Uterus (tissue), 4 donors: ENCODE results near the gene FCF1. TPM values are rescaled to one million over a fixed set of nuclear protein-coding genes. Genes with fewer than 3 reads are reported as not detected.

ENCODE experiments used
- DNase-seq, 2 donors: peaks; one replicate each; pipeline ENCODE4 v3.0.0-alpha.2; 2019 to 2020
- H3K27ac ChIP-seq, 2 donors: fragments of 200-600 bp; sonication (generic); 1 replicate in 1 of 2; 2 replicates in 1 of 2; pipeline ENCODE4 v1.5.1; 2016 to 2018
- H3K27me3 ChIP-seq, 2 donors: fragments of 200-600 bp; sonication (generic); one replicate each; pipeline ENCODE4 v1.5.1; 2018 to 2019; ENCODE audit warnings: control low read depth in 1 of 2
- H3K36me3 ChIP-seq, 2 donors: fragments of 200-600 bp; sonication (generic); one replicate each; pipeline ENCODE4 v1.5.1; 2019; ENCODE audit warnings: control low read depth in 1 of 2
- H3K4me1 ChIP-seq, 2 donors: fragments of 200-600 bp; sonication (generic); one replicate each; pipeline ENCODE4 v1.5.1; 2018 to 2019; ENCODE audit warnings: control low read depth in 1 of 2
- H3K4me3 ChIP-seq, 2 donors: fragments of 200-600 bp; sonication (generic); 1 replicate in 1 of 2; 2 replicates in 1 of 2; pipeline ENCODE4 v1.5.1; 2018 to 2019; ENCODE audit warnings: mild to moderate bottlenecking in 1 of 2
- H3K9me3 ChIP-seq, 2 donors: fragments of 200-600 bp; sonication (generic); one replicate each; pipeline ENCODE4 v1.5.1; 2019; ENCODE audit warnings: control low read depth in 1 of 2
- POLR2A ChIP-seq, 2 donors: fragments of 450-650 bp; IDR thresholded peaks; one replicate each; pipeline ENCODE4 v1.6.1; 2016; ENCODE audit warnings: antibody characterized with exemption in 2 of 2, mild to moderate bottlenecking in 1 of 2, moderate library complexity in 1 of 2
- intact Hi-C: fragments of 100-400 bp; cut with DNase I; formaldehyde crosslinking; loops from one replicate; pipeline ENCODE4 v1.15.1; 2023; ENCODE audit warnings: low total_unique reads
- total RNA-seq, 4 donors: library from RNA; depleted of rRNA in 3 of 4; stranded (reverse); fragments of >200 nt in 3 of 4; gene quantifications; one replicate each; pipeline versions ENCODE4 v1.1.0 to v1.2.4, GENCODE V29; 2014 to 2023
- TF ChIP-seq, protein P1 (sequence below), 4 experiments: fragments of 200-600 bp in 2 of 4; fragments of 450-650 bp in 2 of 4; sonication (generic) in 2 of 4; IDR thresholded peaks; one replicate each; pipeline ENCODE4 v1.5.1; 2016 to 2019; ENCODE audit warnings: antibody characterized with exemption in 4 of 4, mild to moderate bottlenecking in 2 of 4, moderate library complexity in 1 of 4
- donor health status: DM: yes; HTN: yes; CAD: no.

FCF1 gene
- total RNA-seq, 4 donors from 2014 or later: 6.4 to 116 (median 46.6) TPM

DNA sequence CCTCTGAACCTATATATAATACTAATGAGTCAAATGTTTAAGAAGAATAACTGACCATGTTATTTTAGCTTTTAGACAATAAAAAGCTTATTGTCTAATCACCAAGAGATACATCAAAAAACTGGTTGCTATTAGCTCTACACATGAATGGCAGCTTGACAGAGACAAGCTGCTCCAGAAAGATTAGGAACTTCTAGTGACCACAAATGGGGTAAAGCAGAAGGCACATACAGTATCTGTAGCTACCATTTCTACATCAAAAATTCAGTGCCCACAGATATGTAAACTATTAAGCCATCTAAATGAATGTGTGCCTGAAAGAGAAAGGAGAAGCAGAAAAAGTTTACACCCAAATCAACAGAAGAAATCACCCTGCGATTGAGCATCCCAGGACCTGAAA, 2.5 kb upstream of the FCF1 start:
- intact Hi-C loops: loop anchor here (10.0 kb wide), 1 partner anchor 206 kb away; no protein-coding TSS in a partner anchor
- no peaks in the 10 kb centered on the region for H3K36me3 ChIP-seq
- DNase-seq: no peak
- TF ChIP-seq, protein P1, sequence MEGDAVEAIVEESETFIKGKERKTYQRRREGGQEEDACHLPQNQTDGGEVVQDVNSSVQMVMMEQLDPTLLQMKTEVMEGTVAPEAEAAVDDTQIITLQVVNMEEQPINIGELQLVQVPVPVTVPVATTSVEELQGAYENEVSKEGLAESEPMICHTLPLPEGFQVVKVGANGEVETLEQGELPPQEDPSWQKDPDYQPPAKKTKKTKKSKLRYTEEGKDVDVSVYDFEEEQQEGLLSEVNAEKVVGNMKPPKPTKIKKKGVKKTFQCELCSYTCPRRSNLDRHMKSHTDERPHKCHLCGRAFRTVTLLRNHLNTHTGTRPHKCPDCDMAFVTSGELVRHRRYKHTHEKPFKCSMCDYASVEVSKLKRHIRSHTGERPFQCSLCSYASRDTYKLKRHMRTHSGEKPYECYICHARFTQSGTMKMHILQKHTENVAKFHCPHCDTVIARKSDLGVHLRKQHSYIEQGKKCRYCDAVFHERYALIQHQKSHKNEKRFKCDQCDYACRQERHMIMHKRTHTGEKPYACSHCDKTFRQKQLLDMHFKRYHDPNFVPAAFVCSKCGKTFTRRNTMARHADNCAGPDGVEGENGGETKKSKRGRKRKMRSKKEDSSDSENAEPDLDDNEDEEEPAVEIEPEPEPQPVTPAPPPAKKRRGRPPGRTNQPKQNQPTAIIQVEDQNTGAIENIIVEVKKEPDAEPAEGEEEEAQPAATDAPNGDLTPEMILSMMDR (IDR thresholded peaks at IDR 0.05): no peak
- H3K4me3 ChIP-seq: no peak overlapping the region
- H3K27ac ChIP-seq: no peak overlapping the region
- no peaks in the 10 kb centered on the region for H3K9me3 ChIP-seq
- peaks cover 4 to 7% of the 10 kb centered on the region in 2 donors for H3K4me1 ChIP-seq
- H3K27me3 ChIP-seq: no peaks in the 10 kb centered on the region

DNA sequence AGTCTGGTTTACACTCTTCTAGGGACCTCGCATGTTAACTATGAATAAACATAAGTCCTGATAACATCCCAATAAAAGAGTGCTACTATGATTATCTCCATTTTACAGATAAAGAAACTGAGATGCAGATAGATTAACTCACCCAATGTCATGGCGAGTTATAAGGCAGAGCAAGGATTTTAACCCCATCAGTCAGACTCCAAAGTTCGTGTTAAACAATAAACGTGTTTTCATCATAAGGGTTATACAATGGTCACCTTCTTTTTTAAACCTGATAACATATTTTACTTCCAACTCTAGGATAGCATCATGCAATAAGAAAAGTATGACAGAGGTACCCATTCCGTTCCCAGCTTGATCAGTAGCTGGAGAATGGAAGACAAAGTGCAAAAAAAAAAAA, 1.3 kb upstream of the FCF1 start:
- no peaks in the 10 kb centered on the region for H3K36me3 ChIP-seq
- intact Hi-C loops: loop anchor here (10.0 kb wide), 1 partner anchor 207 kb away; no protein-coding TSS in a partner anchor
- H3K27ac ChIP-seq: no peak overlapping the region
- TF ChIP-seq, protein P1 (IDR thresholded peaks at IDR 0.05): no peak
- TF ChIP-seq POLR2A (IDR thresholded peaks at IDR 0.05): no peak
- peak overlapping the region in 1 of 2 donors; percentile 57 for H3K4me3 ChIP-seq
- H3K27me3 ChIP-seq: no peaks in the 10 kb centered on the region
- H3K4me1 ChIP-seq: peaks cover 4 to 7% of the 10 kb centered on the region in 2 donors
- no peaks in the 10 kb centered on the region for H3K9me3 ChIP-seq
- no peak for DNase-seq

DNA sequence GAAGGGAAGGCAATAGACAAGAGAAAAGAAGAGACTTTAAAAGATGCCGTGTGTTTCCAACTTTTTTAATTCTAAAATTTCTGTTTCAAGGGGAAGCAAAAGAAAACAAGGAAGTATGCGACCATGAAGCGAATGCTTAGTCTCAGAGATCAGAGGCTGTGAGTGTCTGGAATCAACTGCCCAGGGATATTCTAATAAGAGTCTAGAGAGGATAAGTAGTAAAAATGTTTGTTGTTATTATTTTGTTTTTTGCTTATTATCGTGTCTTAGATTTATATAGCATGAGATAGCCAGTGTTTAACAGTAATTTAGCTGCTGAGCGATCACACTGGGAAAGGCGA, 421 bp downstream of the FCF1 start:
- intact Hi-C loops: loop anchor here (10.0 kb wide), 1 partner anchor 209 kb away; no protein-coding TSS in a partner anchor
- no peak for TF ChIP-seq POLR2A (IDR thresholded peaks at IDR 0.05)
- TF ChIP-seq, protein P1 (IDR thresholded peaks at IDR 0.05): no peak
- H3K36me3 ChIP-seq: no peaks in the 10 kb centered on the region
- no peak for DNase-seq
- peak overlapping the region; percentile 57 to 91 for H3K4me3 ChIP-seq
- peaks cover 4 to 7% of the 10 kb centered on the region in 2 donors for H3K4me1 ChIP-seq
- peak overlapping the region; percentile 72 to 80 for H3K27ac ChIP-seq
- no peaks in the 10 kb centered on the region for H3K27me3 ChIP-seq
- no peaks in the 10 kb centered on the region for H3K9me3 ChIP-seq

DNA sequence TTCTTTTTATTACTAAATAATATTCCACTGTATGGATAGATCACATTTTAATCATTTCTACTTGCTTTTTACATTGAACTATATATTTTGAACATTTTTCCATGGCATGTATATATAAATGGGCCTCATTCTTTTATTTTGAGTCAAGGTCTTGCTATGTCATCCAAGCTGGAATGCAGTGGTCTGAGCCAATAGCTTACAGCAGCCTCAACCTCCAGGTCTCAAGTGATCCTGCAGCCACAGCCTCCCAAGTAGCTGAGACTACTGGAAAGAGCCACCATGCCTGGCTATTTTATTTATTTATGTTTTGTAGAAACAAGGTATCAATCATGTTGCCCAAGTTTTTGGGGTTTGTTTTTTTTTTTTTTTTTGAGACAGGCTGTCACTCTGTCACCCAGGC, 7.6 kb downstream of the FCF1 start:
- Histone ChIP-seq H3K9me3 (no peaks in the 10 kb centered on the region), H3K4me3 (no peak overlapping the region), H3K36me3 (no peaks in the 10 kb centered on the region), H3K27ac (no peak overlapping the region), H3K27me3 (no peaks in the 10 kb centered on the region), H3K4me1 (no peaks in the 10 kb centered on the region)
- intact Hi-C loops: no loop called here
- DNase-seq: no peak
- TF ChIP-seq, protein P1 (IDR thresholded peaks at IDR 0.05): no peak

DNA sequence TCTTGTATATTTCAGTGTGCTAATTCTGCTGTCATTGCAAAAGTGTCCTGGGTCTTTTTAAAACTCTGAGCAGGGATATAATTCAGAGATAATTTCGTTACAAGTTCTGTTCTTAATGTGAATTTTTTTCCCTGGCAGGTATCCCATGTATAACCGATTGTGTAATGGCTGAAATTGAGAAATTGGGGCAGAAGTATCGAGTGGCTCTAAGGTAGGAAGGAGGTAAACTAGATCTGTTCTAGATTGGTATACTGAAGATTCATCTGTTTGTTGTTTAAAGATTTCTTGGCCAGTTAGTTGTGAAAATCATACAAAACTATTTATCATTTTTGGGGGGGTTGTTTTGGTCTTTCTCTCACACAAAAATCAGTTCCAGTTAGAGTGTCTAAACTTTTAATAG, 10.2 kb downstream of the FCF1 start:
- DNase-seq: no peak
- H3K9me3 ChIP-seq: no peaks in the 10 kb centered on the region
- no peaks in the 10 kb centered on the region for H3K36me3 ChIP-seq
- intact Hi-C loops: no loop called here
- H3K27me3 ChIP-seq: no peaks in the 10 kb centered on the region
- no peak for TF ChIP-seq POLR2A (IDR thresholded peaks at IDR 0.05)
- TF ChIP-seq, protein P1 (IDR thresholded peaks at IDR 0.05): no peak
- H3K4me1 ChIP-seq: no peaks in the 10 kb centered on the region
- no peak overlapping the region for H3K27ac ChIP-seq
- no peak overlapping the region for H3K4me3 ChIP-seq
